ENCODE results near the gene NF1.

GRCh38 chr17:31147507-31148202 lies 52.9 kb downstream of the NF1 start:
- TF ChIP-seq POLR2A (IDR thresholded peaks at IDR 0.05) (no peak), POLR2AphosphoS5 (IDR thresholded peaks at IDR 0.05) (no peak)
- TF ChIP-seq, protein P1, sequence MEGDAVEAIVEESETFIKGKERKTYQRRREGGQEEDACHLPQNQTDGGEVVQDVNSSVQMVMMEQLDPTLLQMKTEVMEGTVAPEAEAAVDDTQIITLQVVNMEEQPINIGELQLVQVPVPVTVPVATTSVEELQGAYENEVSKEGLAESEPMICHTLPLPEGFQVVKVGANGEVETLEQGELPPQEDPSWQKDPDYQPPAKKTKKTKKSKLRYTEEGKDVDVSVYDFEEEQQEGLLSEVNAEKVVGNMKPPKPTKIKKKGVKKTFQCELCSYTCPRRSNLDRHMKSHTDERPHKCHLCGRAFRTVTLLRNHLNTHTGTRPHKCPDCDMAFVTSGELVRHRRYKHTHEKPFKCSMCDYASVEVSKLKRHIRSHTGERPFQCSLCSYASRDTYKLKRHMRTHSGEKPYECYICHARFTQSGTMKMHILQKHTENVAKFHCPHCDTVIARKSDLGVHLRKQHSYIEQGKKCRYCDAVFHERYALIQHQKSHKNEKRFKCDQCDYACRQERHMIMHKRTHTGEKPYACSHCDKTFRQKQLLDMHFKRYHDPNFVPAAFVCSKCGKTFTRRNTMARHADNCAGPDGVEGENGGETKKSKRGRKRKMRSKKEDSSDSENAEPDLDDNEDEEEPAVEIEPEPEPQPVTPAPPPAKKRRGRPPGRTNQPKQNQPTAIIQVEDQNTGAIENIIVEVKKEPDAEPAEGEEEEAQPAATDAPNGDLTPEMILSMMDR (IDR thresholded peaks at IDR 0.05): no peak
